H9 (cell line): ENCODE results near the gene RBBP4. TPM values are rescaled to one million over a fixed set of nuclear protein-coding genes. Genes with fewer than 3 reads are reported as not detected.
A peak's percentile ranks its signal among the peaks of the same experiment; 100 is the strongest.

Source experiments
- DNase-seq: peaks from one replicate; pipeline ENCODE4 v3.0.0-alpha.2; 2017
- H2AFZ ChIP-seq: one replicate; pipeline ENCODE4 v1.6.1; 2013; ENCODE audit warnings: mild to moderate bottlenecking, low read length, control low read depth, moderate library complexity
- H2AK5ac ChIP-seq: 2 replicates; pipeline ENCODE4 v1.6.1; 2013; ENCODE audit warnings: low read length, control low read depth, mixed read lengths; ENCODE audit not compliant: insufficient read length
- H2BK120ac ChIP-seq: one replicate; pipeline ENCODE4 v1.6.1; 2013; ENCODE audit warnings: low read depth, mild to moderate bottlenecking, low read length, control low read depth, inconsistent platforms; ENCODE audit not compliant: poor library complexity, severe bottlenecking
- H2BK12ac ChIP-seq: 2 replicates; pipeline ENCODE4 v1.6.1; 2013; ENCODE audit warnings: low read length, control low read depth, mixed read lengths, low read depth; ENCODE audit not compliant: insufficient read length
- H2BK15ac ChIP-seq: 2 replicates; pipeline ENCODE4 v1.6.1; 2013; ENCODE audit warnings: low read depth, low read length, control low read depth
- H2BK20ac ChIP-seq: one replicate; pipeline ENCODE4 v1.6.1; 2013; ENCODE audit warnings: low read depth, mild to moderate bottlenecking, low read length, control low read depth, inconsistent platforms; ENCODE audit not compliant: poor library complexity, severe bottlenecking
- H2BK5ac ChIP-seq: 2 replicates; pipeline ENCODE4 v1.6.1; 2013; ENCODE audit warnings: low read length, control low read depth, mixed read lengths; ENCODE audit not compliant: insufficient read length
- H3K14ac ChIP-seq: 2 replicates; pipeline ENCODE4 v1.6.1; 2013; ENCODE audit warnings: low read length, control low read depth; ENCODE audit not compliant: insufficient read depth
- H3K18ac ChIP-seq: 2 replicates; pipeline ENCODE4 v1.6.1; 2013; ENCODE audit warnings: low read depth, mild to moderate bottlenecking, mixed read lengths, low read length, control low read depth; ENCODE audit not compliant: insufficient read length
- H3K23ac ChIP-seq: 2 replicates; pipeline ENCODE4 v1.6.1; 2013; ENCODE audit warnings: low read length, control low read depth, mixed read lengths, low read depth; ENCODE audit not compliant: insufficient read length
- H3K23me2 ChIP-seq: 2 replicates; pipeline ENCODE4 v1.6.1; 2013; ENCODE audit warnings: low read depth, mild to moderate bottlenecking, mixed read lengths, low read length, control low read depth; ENCODE audit not compliant: insufficient read length, poor library complexity, severe bottlenecking
- H3K27ac ChIP-seq: 2 replicates; pipeline ENCODE4 v1.5.1; 2013; ENCODE audit warnings: low read length, control low read depth, mixed read lengths, low read depth; ENCODE audit not compliant: insufficient read length
- H3K27me3 ChIP-seq: 2 replicates; pipeline ENCODE4 v1.6.1; 2013; ENCODE audit warnings: low read length, control low read depth, inconsistent platforms; ENCODE audit not compliant: insufficient read depth
- H3K4ac ChIP-seq: 2 replicates; pipeline ENCODE4 v1.6.1; 2013; ENCODE audit warnings: low read depth, mild to moderate bottlenecking, control low read depth, inconsistent platforms, low read length, moderate library complexity
- H3K4me1 ChIP-seq: 2 replicates; pipeline ENCODE4 v1.6.1; 2013; ENCODE audit warnings: low read length, control low read depth, inconsistent platforms; ENCODE audit not compliant: insufficient read depth
- H3K4me2 ChIP-seq: 2 replicates; pipeline ENCODE4 v1.6.1; 2013; ENCODE audit warnings: low read length, control low read depth, mixed read lengths; ENCODE audit not compliant: insufficient read length, insufficient read depth
- H3K56ac ChIP-seq: 2 replicates; pipeline ENCODE4 v1.6.1; 2013; ENCODE audit warnings: low read depth, mild to moderate bottlenecking, mixed read lengths, low read length, control low read depth; ENCODE audit not compliant: insufficient read length
- H3K79me1 ChIP-seq: 2 replicates; pipeline ENCODE4 v1.6.1; 2013; ENCODE audit warnings: low read depth, mild to moderate bottlenecking, moderate library complexity, low read length, control low read depth, inconsistent platforms; ENCODE audit not compliant: insufficient read depth, poor library complexity, severe bottlenecking
- H3K79me2 ChIP-seq: 2 replicates; pipeline ENCODE4 v1.6.1; 2013; ENCODE audit warnings: low read length, control low read depth, inconsistent platforms; ENCODE audit not compliant: insufficient read depth
- H3K9ac ChIP-seq: 2 replicates; pipeline ENCODE4 v1.6.1; 2013; ENCODE audit warnings: low read length, control low read depth, mixed read lengths; ENCODE audit not compliant: insufficient read length; ENCODE audit errors: extremely low read depth
- H3K9me3 ChIP-seq: one replicate; pipeline ENCODE4 v1.6.1; 2013; ENCODE audit warnings: low read depth, low read length, inconsistent platforms; ENCODE audit not compliant: control insufficient read depth
- H3T11ph ChIP-seq: one replicate; pipeline ENCODE4 v1.6.1; 2013; ENCODE audit warnings: mild to moderate bottlenecking, low read length, control low read depth, inconsistent platforms
- H4K20me1 ChIP-seq: one replicate; pipeline ENCODE4 v1.6.1; 2013; ENCODE audit not compliant: control insufficient read depth, insufficient read length, insufficient read depth
- H4K5ac ChIP-seq: 2 replicates; pipeline ENCODE4 v1.6.1; 2013; ENCODE audit warnings: low read depth, mild to moderate bottlenecking, mixed read lengths, low read length, control low read depth; ENCODE audit not compliant: insufficient read length
- H4K8ac ChIP-seq: replicated peaks from 2 replicates; pipeline ENCODE4 v1.6.1; 2013; ENCODE audit warnings: low read length, control low read depth, mixed read lengths, low read depth; ENCODE audit not compliant: insufficient read length
- H4K91ac ChIP-seq: 2 replicates; pipeline ENCODE4 v1.6.1; 2013; ENCODE audit warnings: low read depth, mild to moderate bottlenecking, moderate library complexity, mixed read lengths, low read length, control low read depth; ENCODE audit not compliant: insufficient read length
- H3K27ac Mint-ChIP-seq, 3 experiments: 2 replicates in 2 of 3; 3 replicates in 1 of 3; pipeline ENCODE4 v1.8.0; 2020 to 2021; ENCODE audit warnings: mixed read lengths in 3 of 3, mild to moderate bottlenecking in 1 of 3, moderate library complexity in 1 of 3
- H3K27me3 Mint-ChIP-seq: 2 replicates; pipeline ENCODE4 v1.8.0; 2021; ENCODE audit warnings: low read depth, mild to moderate bottlenecking, moderate library complexity, mixed read lengths
- H3K36me3 Mint-ChIP-seq, 3 experiments: 2 replicates in 2 of 3; 3 replicates in 1 of 3; pipeline ENCODE4 v1.8.0; 2020 to 2021; ENCODE audit warnings: low read depth in 3 of 3, mixed read lengths in 3 of 3; ENCODE audit not compliant: insufficient read depth in 1 of 3
- H3K4me1 Mint-ChIP-seq, 2 experiments: 2 replicates each; pipeline ENCODE4 v1.8.0; 2020; ENCODE audit warnings: mixed read lengths in 2 of 2
- H3K4me3 Mint-ChIP-seq, 2 experiments: 2 replicates in 1 of 2; 3 replicates in 1 of 2; pipeline ENCODE4 v1.8.0; 2020 to 2021; ENCODE audit warnings: mild to moderate bottlenecking in 2 of 2, mixed read lengths in 2 of 2, moderate library complexity in 1 of 2
- H3K9me3 Mint-ChIP-seq, 2 experiments: 2 replicates in 1 of 2; 3 replicates in 1 of 2; pipeline ENCODE4 v1.8.0; 2020; ENCODE audit warnings: mild to moderate bottlenecking in 2 of 2, mixed read lengths in 2 of 2, moderate library complexity in 1 of 2
- CTCF ChIP-seq: fragments of 200-600 bp; sonication (generic); conservative IDR thresholded peaks from 3 replicates; pipeline ENCODE4 v1.8.0; 2021; ENCODE audit warnings: antibody characterized with exemption, mild to moderate bottlenecking
- WGBS: extraction: QIAGEN DNeasy Blood & Tissue Kit; methylation state at CpG from one replicate; pipeline ENCODE4 v1.1.7; 2013; ENCODE audit warnings: missing lambda C conversion rate, low lambda C conversion rate, mixed read lengths; ENCODE audit not compliant: insufficient read length; ENCODE audit errors: extremely low coverage; 5-methylcytosine and 5-hydroxymethylcytosine counted together
- total RNA-seq: library from RNA; stranded (reverse); gene quantifications from 2 replicates; pipeline ENCODE4 v1.2.1, GENCODE V29; 2021

RBBP4 gene
- total RNA-seq, 1 experiment from 2014 or later, result 416 TPM

- Histone ChIP-seq H3K27ac (no peak overlapping the region), H3K56ac (no peak overlapping the region), H2BK12ac (no peak overlapping the region), H3K23ac (no peak overlapping the region), H3K4me2 (no peak overlapping the region), H4K91ac (no peak overlapping the region), H2BK5ac (no peak overlapping the region), H2BK120ac (no peak overlapping the region), H4K5ac (no peak overlapping the region), H4K20me1 (no peaks in the 10 kb centered on the region), H2AFZ (no peak overlapping the region), H3T11ph (no peak overlapping the region), H2AK5ac (no peak overlapping the region), H3K23me2 (no peaks in the 10 kb centered on the region), H3K79me1 (no peaks in the 10 kb centered on the region), H3K4me1 (no peaks in the 10 kb centered on the region), H3K18ac (no peak overlapping the region), H2BK20ac (no peak overlapping the region), H2BK15ac (no peak overlapping the region), H3K9ac (no peak overlapping the region), H3K4ac (no peak overlapping the region), H3K14ac (no peak overlapping the region), H3K79me2 (no peaks in the 10 kb centered on the region), H3K27me3 (no peaks in the 10 kb centered on the region), H4K8ac (no peak overlapping the region), H3K9me3 (no peaks in the 10 kb centered on the region)
- H3K9me3 Mint-ChIP-seq, result no peaks in the 10 kb centered on the region
- no peak overlapping the region for H3K4me3 Mint-ChIP-seq
- no CpG with 5 or more reads among the region's 2 CpGs for WGBS
- H3K27me3 Mint-ChIP-seq, result no peaks in the 10 kb centered on the region
- H3K27ac Mint-ChIP-seq, result peak overlapping the region in 1 of 3 experiments; percentile 30; a peak in 1 of 7 replicates
- no peak for TF ChIP-seq CTCF
- DNase-seq, result no peak
- peaks cover 43 to 87% (median 74%) of the 10 kb centered on the region in 3 experiments for H3K36me3 Mint-ChIP-seq
- no peaks in the 10 kb centered on the region for H3K4me1 Mint-ChIP-seq
These were observed 30.5 kb downstream of the RBBP4 start for GRCh38 chr1:32681509-32681908.
